ENCODE results near the gene ACSL3.

The ACSL3 gene

DNA sequence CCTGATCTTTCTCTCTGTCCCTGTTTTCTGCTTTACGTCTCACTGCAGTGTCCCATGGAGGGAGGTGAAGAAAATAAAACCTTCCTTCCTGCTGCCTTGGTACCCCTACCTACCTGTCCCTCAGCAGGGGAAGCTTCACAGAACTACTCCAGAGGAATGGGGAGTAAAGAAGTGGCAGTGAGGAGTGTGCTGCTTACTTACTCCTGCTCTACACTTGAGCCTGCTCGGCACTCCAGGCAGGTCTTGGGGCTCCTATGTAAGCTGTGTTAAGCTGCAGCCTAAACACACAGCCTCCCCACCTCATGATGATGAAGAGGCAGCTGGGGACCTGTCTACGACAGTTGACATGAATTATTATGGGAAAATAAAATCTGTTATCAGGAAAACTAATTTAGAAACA is 72.6 kb downstream of the ACSL3 start:
- H3K27ac ChIP-seq: no peak overlapping the region
- H3K36me3 ChIP-seq (ENCODE audit: insufficient read depth): peaks cover 3% of the 10 kb centered on the region; the same call in 1 of the 2 replicates

GRCh38 chr2:222935688-222936298 is 75.0 kb downstream of the ACSL3 start:
- H3K4me1 ChIP-seq (ENCODE audit: low read depth, poor library complexity, severe bottlenecking): peaks cover 14% of the 10 kb centered on the region
- peaks cover 3% of the 10 kb centered on the region; the same call in 1 of the 2 replicates for H3K36me3 ChIP-seq (ENCODE audit: insufficient read depth)

More for the DNA sequence above, 72.6 kb downstream of the ACSL3 start:
- no peak for TF ChIP-seq CTCF (conservative IDR thresholded peaks at IDR 0.05; ENCODE audit: low read depth, low read length)
- no peak overlapping the region for H3K4me3 ChIP-seq (IDR thresholded peaks at IDR 0.05; ENCODE audit: insufficient read depth, low read depth, low read length)
- H4K20me1 ChIP-seq (ENCODE audit: insufficient read depth): no peaks in the 10 kb centered on the region
- no peak overlapping the region for H3K9ac ChIP-seq
- H3K4me1 ChIP-seq (ENCODE audit: low read depth, poor library complexity, severe bottlenecking): peaks cover 5% of the 10 kb centered on the region
- no peaks in the 10 kb centered on the region for H3K27me3 ChIP-seq (ENCODE audit: insufficient read depth, low read depth)
- no peaks in the 10 kb centered on the region for H3K79me2 ChIP-seq (ENCODE audit: insufficient read depth, low read depth)
- H2AFZ ChIP-seq (ENCODE audit: low read depth): no peak overlapping the region
- H3K4me2 ChIP-seq: no peak overlapping the region

DNA sequence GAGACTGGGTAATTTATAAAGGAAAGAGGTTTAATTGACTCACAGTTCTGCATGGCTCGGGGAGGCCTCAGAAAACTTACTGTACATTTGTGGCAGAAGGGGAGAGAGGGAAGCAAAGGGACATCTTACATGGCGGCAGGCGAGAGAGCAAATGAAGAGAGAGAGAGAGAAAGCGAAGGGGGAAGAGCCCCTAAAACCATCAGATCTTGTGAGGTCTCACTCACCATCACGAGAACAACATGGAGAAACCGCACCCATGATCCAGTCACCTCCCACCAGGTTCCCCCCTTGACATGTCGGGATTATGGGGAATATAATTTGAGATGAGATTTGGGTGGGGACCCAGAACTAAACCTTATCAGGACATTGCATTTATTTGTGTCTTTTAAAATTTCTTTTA is 75.9 kb downstream of the ACSL3 start:
- H3K27me3 ChIP-seq (ENCODE audit: insufficient read depth, low read depth): no peaks in the 10 kb centered on the region
- H3K36me3 ChIP-seq (ENCODE audit: insufficient read depth): peaks cover 3% of the 10 kb centered on the region; the same call in 1 of the 2 replicates
- H3K79me2 ChIP-seq (ENCODE audit: insufficient read depth, low read depth): no peaks in the 10 kb centered on the region
- no peak for TF ChIP-seq CTCF (conservative IDR thresholded peaks at IDR 0.05; ENCODE audit: low read depth, low read length)
- peaks cover 14% of the 10 kb centered on the region for H3K4me1 ChIP-seq (ENCODE audit: low read depth, poor library complexity, severe bottlenecking)
- no peak overlapping the region for H2AFZ ChIP-seq (ENCODE audit: low read depth)
- H3K4me2 ChIP-seq: no peak overlapping the region
- no peak overlapping the region for H3K9ac ChIP-seq
- H4K20me1 ChIP-seq (ENCODE audit: insufficient read depth): no peaks in the 10 kb centered on the region
- no peak overlapping the region for H3K27ac ChIP-seq
- no peak overlapping the region for H3K4me3 ChIP-seq (IDR thresholded peaks at IDR 0.05; ENCODE audit: insufficient read depth, low read depth, low read length)

More at GRCh38 chr2:222935688-222936298, 75.0 kb downstream of the ACSL3 start:
- no peak overlapping the region for H3K4me3 ChIP-seq (IDR thresholded peaks at IDR 0.05; ENCODE audit: insufficient read depth, low read depth, low read length)
- H3K9ac ChIP-seq: no peak overlapping the region
- no peaks in the 10 kb centered on the region for H3K27me3 ChIP-seq (ENCODE audit: insufficient read depth, low read depth)
- no peak overlapping the region for H3K4me2 ChIP-seq
- no peak overlapping the region for H3K27ac ChIP-seq
- no peak overlapping the region for H2AFZ ChIP-seq (ENCODE audit: low read depth)
- no peaks in the 10 kb centered on the region for H4K20me1 ChIP-seq (ENCODE audit: insufficient read depth)
- no peaks in the 10 kb centered on the region for H3K79me2 ChIP-seq (ENCODE audit: insufficient read depth, low read depth)
- TF ChIP-seq CTCF (conservative IDR thresholded peaks at IDR 0.05; ENCODE audit: low read depth, low read length): no peak

- Histone ChIP-seq H3K9ac (no peak overlapping the region), H3K4me3 (IDR thresholded peaks at IDR 0.05; ENCODE audit: insufficient read depth, low read depth, low read length) (no peak overlapping the region), H3K4me1 (ENCODE audit: low read depth, poor library complexity, severe bottlenecking) (peaks cover 28% of the 10 kb centered on the region), H3K79me2 (ENCODE audit: insufficient read depth, low read depth) (no peaks in the 10 kb centered on the region), H3K36me3 (ENCODE audit: insufficient read depth) (peaks cover 3% of the 10 kb centered on the region; the same call in 1 of the 2 replicates), H3K27me3 (ENCODE audit: insufficient read depth, low read depth) (no peaks in the 10 kb centered on the region), H4K20me1 (ENCODE audit: insufficient read depth) (no peaks in the 10 kb centered on the region), H2AFZ (ENCODE audit: low read depth) (no peak overlapping the region), H3K4me2 (no peak overlapping the region), H3K27ac (no peak overlapping the region)
- no peak for TF ChIP-seq CTCF (conservative IDR thresholded peaks at IDR 0.05; ENCODE audit: low read depth, low read length)
These were observed 77.5 kb downstream of the ACSL3 start for GRCh38 chr2:222938327-222938726.

Measured in KMS-11 (cell line).